Stimulated activated CD4-positive, alpha-beta T cell treated with anti-CD3 and anti-CD28 coated beads, Interleukin-15, amount 100 ng/mL, for 1 hour (primary cell): ENCODE results near the gene GJA9.
"Not testable (repeated sequence)": the region's sequence is repeated elsewhere in the genome, so short reads cannot be mapped to it uniquely, and the experiment has no call there.

ENCODE experiments used
- DNase-seq, 2 donors: peaks; one replicate each; pipeline ENCODE4 v3.0.0-alpha.2; 2020; ENCODE audit warnings: low read depth in 1 of 2, low spot score in 1 of 2

GJA9 gene

DNA sequence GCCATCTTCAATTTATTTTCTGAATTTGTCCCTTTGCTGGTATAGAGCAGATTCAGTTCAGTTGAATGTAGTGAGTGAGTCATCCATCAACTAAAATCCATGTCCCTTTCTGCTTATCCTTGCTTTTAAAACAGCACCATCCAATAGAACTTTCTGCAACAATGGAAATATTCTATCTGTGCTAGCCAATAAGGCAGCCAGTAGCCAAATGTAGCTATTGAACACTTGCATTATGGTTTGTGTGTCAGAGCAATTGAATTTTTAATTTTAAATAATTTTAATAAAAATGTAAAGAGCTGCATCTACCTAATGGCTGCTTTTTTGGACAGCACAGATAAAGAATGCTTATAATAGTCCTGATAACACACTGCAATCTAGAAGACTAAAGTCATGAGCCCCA is at the start of gene GJA9:
Gene GJA9, minus strand, starts transcription at position 101 of the 400 bp plus-strand sequence. CDS start 5,489 bp downstream, outside the sequence.
- DNase-seq, result no peak

DNA sequence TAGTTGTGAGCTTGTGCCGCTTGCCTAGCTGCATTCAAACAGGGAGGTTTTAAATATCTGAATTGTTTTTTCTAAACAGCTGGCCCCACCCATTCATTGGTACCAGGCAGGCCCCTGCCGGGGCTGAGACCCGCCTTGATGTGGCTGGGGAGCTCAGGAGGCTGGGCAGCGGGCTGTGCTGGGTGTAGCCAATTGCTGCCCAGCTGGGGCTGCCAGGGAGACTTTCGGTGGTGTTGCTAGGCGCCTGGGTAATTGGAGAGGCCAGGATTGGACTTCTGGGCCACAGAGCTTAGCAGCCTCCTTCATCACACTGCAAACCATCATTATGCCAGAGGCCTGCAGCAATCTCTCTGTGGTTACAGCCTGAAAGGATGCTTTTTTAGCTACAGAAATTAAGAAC is 48.1 kb upstream of the GJA9 start:
- DNase-seq, result no peak

DNA sequence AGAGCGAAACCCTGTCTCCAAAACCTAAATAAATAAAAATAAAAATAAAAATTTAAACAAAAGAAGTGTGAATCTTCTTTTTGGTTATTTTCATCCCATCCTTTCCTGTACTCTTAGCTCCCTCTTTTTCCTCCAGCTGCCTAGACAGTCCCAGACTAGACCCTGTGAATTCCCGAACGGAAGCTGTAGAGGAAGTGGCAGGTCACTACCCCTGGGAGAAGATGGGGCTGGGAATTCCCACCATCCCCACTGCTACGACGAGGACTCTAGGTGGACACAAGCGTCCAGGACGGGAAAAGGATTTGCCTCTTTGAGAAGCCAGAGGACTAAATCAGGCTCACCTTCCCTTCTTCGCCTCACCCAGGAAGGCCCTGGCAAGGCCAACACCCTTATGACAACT is 47.7 kb upstream of the GJA9 start:
- DNase-seq, result no peak

DNA sequence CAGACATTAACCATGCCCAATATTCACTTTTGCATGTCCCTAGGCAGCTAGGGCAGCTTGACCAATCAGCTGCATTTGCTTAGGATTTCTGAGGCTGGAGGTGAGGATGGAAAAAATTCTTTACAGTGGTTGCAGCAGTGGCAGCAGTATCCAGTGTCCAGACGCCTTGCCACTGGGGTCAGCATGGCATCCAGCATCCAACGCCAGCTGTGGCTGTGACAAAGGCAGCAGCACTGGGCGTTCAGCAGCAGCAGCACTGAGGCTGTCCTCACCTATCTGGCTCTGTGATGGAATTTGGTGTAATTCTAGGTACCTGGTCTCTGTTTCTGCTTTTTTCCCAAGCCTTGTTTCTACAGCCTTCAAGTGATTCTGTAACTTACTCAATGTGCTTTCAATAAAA is 44.7 kb upstream of the GJA9 start:
- no peak for DNase-seq

DNA sequence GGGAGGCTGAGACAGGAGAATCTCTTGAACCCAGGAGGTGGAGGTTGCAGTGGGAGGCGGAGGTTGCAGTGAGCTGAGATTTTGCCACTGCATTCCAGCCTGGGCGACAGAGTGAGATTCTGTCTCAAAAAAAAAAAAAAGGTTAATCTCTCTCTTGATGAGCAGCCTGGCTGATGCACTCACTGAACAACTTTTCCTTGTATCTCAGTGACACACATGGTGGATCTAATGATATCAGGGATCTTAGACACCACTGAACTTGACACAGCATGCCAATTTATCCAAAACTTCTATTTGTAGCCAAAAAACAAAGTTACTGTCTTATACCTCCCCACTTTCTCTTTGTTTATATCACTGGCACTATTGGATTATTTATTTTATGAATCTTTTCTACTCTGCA is 44.0 kb upstream of the GJA9 start:
- no peak for DNase-seq

DNA sequence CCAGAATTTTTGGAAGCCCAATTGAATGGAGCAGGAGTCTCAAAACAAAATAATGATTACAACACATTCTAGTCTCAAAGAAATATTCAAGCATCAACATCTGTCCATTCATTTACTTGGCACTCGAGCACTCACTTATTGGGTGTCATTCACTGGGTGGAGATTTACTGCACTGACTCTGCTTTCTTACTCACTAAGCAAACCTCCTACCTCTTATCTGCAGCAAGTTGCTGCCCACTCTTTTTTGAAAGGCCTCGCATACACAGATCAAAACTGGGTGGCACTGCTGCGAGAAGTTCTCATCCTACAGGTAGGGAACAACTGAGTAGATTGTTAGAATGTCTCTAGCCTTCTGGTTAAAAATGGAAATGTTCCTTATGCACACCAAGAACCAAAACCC is 42.2 kb upstream of the GJA9 start:
- DNase-seq, result no peak

DNA sequence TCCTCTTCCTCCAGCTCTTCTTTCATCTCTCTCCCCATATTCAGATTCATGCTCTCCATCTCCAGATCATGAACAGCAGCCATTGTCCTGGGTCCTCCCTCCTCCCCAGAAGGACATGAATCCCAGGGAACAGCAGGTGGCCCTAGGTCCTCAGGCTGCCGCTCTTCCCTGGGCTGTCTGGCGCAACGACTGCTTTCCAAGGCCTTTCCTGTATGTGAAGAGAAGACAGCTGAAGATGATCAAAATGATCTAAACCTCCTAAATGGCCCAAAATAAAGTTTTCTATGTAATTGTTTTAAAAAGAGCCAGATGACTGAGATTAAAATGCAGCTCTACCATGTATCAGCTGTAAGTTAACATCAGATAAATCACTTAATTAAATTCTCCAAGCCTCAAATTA is 37.7 kb upstream of the GJA9 start:
- no peak for DNase-seq

DNA sequence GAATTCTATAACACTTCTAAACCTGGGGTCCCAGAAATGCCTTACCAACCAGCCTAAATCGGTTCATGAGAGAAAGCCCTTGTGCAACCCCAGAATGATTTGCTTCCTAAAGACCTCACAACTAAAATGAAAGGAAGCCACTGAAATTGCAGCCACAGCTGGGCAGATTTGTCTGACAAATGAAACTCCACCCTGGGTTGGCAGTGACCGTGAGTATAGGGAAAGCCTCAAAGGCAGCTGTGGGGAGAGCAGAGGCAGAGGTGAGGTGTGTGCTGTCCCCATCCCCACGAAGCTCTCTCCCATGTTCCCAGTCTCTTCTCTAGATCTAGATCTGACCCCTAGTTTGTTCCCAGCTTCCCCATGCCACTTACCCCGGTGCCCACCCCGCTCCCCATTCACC is 37.2 kb upstream of the GJA9 start:
- no peak for DNase-seq

DNA sequence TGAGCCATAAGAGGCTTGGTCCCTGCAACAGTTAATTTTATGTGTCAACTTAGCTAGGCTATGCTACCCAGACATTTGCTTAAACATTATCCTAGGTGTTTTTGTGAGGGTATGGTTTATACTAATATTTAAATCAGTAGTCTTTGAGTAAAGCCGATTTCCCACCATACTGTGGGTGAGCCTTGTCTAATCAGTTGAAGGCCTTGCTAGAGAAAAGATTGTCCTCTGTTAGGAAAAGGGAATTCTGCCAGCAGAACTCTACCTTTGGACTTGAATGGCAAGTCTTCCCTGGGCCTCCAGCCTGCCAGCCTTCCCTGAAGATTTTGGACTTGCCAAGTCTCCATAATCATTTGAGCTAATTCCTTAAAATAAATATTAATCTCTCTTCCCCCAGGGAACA is 36.4 kb upstream of the GJA9 start:
- DNase-seq, result no peak

DNA sequence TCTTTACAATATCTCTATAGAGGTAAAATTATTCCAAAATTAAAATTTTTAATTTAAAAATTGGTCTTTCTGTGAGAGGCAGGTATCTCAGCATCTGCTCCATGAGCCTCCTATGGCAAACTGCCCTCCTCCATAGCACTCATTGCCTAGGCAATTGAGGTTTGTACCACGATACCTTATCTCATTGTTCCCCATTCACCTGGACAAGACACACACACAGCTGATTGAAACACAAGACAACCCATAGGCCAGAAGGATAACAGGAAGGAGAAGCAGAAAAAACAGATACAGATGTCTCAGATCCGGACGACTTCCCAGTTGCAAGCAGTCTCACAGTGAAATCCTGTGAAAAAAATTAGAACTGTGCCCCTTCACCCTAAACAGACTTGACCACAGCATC is 36.0 kb upstream of the GJA9 start:
- no peak for DNase-seq

DNA sequence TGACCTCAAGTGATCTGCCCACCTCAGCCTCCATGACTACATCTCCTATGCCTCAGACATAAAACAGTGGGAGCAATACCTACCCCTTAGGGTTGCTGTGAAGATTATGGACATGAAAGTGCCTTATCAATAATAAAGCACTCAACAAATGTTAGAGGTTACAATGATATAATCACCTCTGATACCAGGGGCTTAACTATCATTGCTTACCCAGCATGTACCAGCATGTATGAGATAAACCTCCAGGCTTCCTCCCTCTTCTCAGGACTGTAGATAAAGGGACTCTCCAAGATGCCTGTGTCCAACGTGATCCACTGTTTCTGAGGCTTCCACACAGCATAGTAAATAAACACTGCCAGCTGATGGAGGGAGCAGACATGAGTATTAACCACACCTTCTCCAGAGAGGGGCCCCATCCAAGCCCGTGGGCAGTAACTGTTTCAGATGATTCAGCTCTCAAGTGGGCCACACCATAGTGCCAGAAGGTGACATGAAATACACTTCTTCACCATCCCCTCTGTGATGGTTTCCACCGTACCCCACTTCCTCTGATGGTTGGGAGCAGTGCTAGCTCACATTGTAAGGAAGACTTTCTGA is 34.1 kb upstream of the GJA9 start:
- no peak for DNase-seq

DNA sequence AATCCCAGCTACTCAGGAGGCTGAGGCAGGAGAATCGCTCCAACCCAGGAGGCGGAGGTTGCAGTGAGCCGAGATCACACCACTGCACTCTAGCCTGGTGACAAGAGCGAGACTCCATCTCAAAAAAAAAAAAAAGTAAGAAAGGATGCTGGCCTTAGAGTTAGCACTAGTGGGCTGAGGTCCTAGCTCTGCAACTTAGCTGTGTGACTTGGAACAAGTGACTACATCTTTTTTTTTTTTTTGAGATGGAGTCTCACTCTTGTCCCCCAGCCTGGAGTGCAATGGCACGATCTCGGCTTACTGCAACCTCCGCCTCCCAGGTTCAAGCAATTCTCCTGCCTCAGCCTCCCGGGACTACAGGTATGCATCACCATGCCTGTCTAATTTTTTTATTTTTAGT is 33.5 kb upstream of the GJA9 start:
- not testable (repeated sequence) for DNase-seq

DNA sequence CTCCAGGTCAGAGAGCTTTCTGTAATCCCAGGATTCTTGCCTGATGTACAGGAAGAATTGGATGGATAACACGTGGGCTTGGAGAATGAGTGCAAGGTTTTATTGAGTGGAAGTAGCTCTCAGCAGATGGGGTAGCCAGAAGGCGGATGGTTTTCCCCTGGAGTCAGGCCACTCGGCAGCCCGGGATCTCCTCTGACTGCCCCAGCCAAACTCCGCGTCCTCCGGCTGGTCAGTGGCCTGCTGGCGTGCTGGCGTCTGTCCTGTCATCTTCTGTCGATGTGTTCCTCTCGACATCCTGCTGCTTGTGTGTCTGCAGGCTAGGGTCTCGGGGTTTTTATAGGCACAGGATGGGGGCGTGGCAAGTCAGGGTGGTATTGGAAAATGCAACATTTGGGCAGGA is 27.4 kb upstream of the GJA9 start:
- DNase-seq, result no peak

DNA sequence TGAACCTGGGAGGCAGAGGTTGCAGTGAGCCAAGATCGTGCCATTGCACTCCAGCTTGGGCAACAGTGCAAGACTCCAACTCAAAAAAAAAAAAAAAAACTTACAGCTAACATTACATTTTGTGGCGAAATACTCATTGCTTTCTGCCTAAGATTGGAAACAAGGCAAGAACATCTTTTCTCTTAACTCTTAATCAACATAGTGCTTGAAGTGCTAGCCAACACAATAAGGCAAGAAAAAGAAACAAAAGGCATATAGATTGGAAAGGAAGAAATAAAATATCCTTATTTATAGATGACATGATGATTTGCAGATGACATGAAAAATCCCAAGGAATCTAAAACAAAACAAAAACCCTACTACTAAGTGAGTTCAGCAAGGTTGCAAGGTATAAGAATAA is 24.6 kb upstream of the GJA9 start:
- DNase-seq, result no peak

DNA sequence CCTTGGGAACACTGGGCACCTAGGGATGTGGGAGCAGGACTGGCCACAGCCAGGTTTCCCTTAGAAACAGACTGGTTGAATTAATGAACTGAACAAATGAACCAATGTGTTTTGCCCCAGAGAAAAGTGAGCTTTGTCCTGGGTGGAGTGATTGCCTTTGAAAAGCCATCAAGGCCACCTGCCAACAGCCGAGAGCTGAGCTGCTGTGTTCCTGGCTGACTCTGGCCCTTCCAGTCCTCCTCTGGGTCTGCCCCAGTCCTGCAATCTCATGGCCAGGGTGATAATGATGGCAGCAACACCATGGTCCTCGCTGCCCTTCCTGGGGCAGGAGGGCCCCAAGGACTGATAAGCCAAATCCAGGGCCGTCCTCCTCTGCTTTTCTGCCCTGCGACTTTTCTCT is 18.2 kb upstream of the GJA9 start:
- no peak for DNase-seq

DNA sequence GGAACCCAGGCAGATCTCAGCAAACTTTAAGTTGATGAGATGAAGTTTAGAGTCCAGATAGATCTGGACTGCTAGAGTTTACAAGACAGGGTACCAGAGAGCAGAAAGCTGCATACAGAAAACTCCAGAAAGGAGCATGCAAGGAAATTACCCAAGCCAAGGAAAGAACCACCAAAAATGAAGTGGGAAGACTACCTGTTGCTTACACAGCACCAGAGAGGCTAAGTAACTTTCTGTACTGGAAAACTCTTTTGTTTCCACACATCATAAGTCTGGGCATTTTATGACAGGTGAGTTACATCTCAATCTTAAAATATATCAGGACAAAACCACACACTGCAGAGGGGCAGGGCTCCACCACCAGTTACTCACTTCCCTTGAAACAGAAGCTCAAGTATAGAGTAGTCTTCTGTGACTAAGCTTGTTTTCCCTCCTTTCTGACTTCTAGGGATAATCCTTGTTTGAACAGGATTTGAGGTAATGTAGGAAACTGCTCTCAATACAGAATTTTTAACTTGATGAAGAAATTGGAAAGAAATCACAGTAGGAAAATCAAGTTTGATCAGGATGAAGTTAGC is 17.4 kb upstream of the GJA9 start:
- no peak for DNase-seq

DNA sequence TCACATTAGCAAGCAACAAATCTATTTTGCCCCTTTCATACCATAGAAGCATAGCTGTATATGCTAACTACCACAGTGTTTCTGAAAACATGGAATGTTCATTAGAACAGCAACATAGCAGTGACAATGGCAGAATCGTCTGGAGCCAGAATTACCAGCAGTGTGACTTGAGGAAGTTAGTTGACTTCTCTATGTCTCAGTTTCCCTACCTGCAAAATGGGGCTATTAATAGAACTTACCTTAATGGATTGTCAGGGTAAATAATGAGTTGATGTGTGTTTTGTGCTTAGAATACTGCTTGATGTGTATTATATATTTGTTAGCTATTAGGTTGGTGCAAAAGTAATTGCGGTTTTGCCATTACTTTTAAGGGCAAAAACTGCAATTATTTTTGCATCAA is 14.8 kb upstream of the GJA9 start:
- DNase-seq, result no peak

DNA sequence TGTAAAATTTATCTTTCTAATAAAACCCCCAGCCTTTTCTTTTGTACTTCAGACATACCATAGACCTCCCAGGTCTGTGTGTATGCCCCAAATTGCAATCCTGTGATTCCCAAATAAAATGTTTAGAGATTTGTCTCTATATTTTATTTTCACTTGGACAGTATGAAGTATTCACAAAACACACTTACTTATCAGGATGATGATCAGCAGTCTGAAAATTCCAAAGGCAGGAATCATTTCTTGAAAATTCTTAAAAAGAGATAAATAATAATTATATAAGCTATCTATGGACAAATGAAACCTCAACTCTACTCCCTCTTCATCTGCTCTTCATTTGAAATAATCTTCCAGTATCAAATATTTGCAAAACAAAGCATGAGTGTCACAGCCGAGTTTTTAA is 11.6 kb upstream of the GJA9 start:
- no peak for DNase-seq

DNA sequence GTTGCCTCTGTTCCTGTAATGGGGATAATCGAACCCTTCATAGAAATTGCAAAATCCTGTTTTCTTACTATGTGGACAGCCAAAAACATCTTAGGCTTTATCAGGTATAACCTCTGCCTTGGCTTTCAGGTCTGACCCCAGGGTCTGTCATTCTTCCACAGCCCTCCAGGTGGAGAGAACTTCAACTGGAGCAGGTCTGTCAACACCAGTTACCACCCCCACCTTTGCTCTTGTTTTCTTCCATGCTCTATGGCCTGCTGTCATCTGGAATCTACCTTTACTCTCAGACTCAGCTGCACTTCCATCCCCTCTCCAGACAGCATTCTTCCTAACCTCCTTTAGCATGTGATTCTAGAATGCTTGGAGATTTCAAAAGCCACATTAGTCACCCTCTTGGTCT is 10.4 kb upstream of the GJA9 start:
- no peak for DNase-seq

DNA sequence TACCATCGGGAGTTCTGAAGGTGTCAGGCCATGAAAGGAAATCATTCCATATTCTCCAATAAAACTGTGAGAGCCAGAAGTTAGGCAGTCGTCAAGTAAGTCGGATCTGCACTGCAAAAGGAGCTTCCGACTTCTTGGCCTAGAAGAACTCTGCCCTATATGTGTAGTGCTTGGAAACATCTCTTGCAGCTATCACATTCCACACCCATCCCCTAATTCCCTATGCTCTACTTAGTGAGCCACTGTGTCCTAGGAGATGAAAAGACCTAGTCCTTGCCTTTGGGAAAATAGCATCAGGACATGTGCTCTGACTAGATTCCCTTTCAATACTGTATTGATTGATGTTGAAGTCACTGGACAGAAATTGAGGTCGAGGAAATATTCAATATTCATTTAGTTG is 8.2 kb upstream of the GJA9 start:
- DNase-seq, result no peak

DNA sequence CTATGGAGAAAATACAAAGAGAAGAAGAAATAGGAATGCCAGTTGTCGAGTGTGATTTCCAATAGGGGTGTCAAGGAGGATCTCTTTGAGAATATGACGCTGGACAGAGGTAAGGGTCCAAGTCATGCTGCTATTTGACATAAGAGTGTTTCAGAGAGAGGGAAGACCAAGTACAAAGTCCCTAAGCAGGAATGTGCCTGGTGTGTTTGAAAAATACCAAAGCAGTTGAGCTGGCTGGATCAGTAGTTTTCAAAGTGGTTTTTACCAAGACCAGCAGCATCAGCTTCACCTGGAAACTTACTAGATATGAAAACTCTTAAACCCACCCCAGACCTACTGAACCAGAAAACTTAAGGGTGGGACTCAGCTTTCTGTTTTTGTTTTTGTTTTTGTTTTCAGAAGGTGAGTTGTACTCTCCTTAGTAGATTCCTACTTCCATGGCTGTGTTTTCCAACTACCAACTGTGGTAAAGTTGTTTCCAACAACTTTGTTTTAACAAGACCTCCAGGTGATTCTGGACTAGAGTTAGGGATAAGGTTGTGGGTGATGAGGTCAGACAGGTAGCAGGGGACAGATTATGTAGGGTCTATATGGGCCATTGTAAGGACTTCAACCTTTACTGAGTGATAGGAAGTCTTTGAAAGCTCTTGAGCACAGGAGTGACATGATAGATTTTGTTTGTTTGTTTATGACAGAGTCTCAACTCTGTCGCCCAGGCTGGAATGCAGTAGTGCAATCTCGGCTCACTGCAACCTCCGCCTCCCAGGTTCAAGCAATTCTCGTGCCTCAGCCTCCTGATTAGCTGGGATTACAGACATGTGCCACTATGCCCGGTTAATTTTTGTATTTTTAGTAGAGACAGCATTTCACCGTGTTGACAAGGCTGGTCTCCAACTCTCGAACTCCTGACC is 7.3 kb upstream of the GJA9 start:
- no peak for DNase-seq

DNA sequence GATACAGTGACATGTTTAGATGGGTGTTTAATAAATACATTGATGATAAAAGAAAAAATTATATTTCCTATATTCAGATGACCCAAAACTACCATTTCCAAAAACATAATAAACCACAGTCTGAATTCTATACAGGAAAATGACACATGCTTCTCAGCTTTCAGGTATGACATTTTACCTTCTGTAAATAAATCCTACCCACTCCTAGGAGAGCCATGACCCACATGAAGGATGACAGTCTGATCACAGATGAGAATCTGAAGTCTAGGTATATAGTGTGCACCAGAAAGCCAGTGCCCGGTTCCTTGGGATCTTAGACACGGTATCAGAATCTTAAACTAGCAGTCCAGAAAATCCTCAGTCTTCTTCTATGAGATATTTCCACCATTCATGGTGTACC is 3.7 kb upstream of the GJA9 start:
- no peak for DNase-seq

DNA sequence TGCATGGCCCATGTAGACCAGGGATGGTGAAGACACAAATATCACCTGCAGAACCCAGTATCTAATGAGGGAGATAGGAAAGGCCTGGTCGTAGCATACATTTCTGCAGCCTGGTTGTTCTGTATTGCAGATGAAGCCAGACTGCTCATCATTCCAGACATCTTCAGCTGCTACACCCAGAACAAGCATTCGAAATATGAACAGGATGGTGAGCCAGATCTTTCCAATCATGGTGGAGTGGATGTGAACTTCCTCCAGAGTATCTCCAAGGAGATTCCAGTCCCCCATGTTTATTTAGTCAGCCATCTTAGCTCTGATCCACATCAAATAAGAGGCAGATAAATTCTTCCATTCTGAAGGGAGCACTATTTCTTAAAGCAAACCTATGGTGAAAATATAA is 5.6 kb downstream of the GJA9 start:
- no peak for DNase-seq
